Measurements from ENCODE around the gene CSNK1A1L. TPM values are rescaled to one million over a fixed set of nuclear protein-coding genes. Genes with fewer than 3 reads are reported as not detected.

CSNK1A1L gene
- total and polyA plus RNA-seq, 9 donors: not detected

- no peak for DNase-seq
- H3K4me1 ChIP-seq (ENCODE audit: insufficient read depth): no peaks in the 10 kb centered on the region
- H3K9me3 ChIP-seq: no peaks in the 10 kb centered on the region
- intact Hi-C loops (cut with DNase I): no loop called here
- H3K27ac ChIP-seq: no peak overlapping the region
- H3K4me3 ChIP-seq: no peak overlapping the region
- 12 to 17% (median 14%) methylated on average over 1 of the region's 1 CpG for WGBS, 3 donors
- no peak for TF ChIP-seq EP300 (IDR thresholded peaks at IDR 0.05)
- TF ChIP-seq CTCF (IDR thresholded peaks at IDR 0.05): no peak
- TF ChIP-seq POLR2A (IDR thresholded peaks at IDR 0.05): no peak
- no peaks in the 10 kb centered on the region for H3K27me3 ChIP-seq
- H3K36me3 ChIP-seq: no peaks in the 10 kb centered on the region
These were observed 38.4 kb upstream of the CSNK1A1L start for GRCh38 chr13:37143911-37144310.

- no peaks in the 10 kb centered on the region for H3K36me3 ChIP-seq
- DNase-seq: no peak
- intact Hi-C loops (cut with DNase I): no loop called here
- WGBS, 3 donors: 88 to 100% (median 97%) methylated on average over 1 of the region's 1 CpG
- TF ChIP-seq POLR2A (IDR thresholded peaks at IDR 0.05) (no peak), EP300 (IDR thresholded peaks at IDR 0.05) (no peak), CTCF (IDR thresholded peaks at IDR 0.05) (no peak)
- no peaks in the 10 kb centered on the region for H3K9me3 ChIP-seq
- H3K27ac ChIP-seq: no peak overlapping the region
- no peak overlapping the region for H3K4me3 ChIP-seq
- H3K27me3 ChIP-seq: no peaks in the 10 kb centered on the region
- no peaks in the 10 kb centered on the region for H3K4me1 ChIP-seq (ENCODE audit: insufficient read depth)
These were observed 37.4 kb upstream of the CSNK1A1L start for GRCh38 chr13:37142877-37143276.

GRCh38 chr13:37141011-37141410, 35.5 kb upstream of the CSNK1A1L start:
- TF ChIP-seq EP300 (IDR thresholded peaks at IDR 0.05): no peak
- no peak for TF ChIP-seq CTCF (IDR thresholded peaks at IDR 0.05)
- no peak for TF ChIP-seq POLR2A (IDR thresholded peaks at IDR 0.05)
- Histone ChIP-seq H3K27ac (no peak overlapping the region), H3K4me1 (ENCODE audit: insufficient read depth) (no peaks in the 10 kb centered on the region), H3K27me3 (no peaks in the 10 kb centered on the region), H3K9me3 (no peaks in the 10 kb centered on the region), H3K36me3 (no peaks in the 10 kb centered on the region), H3K4me3 (no peak overlapping the region)
- WGBS, 3 donors: 94 to 97% (median 95%) methylated on average over 1 of the region's 1 CpG
- no peak for DNase-seq
- intact Hi-C loops (cut with DNase I): no loop called here

- no peaks in the 10 kb centered on the region for H3K27me3 ChIP-seq
- no peak overlapping the region for H3K4me3 ChIP-seq
- WGBS, 3 donors: 67 to 89% (median 88%) methylated on average over 1 of the region's 1 CpG
- TF ChIP-seq EP300 (IDR thresholded peaks at IDR 0.05): no peak
- TF ChIP-seq POLR2A (IDR thresholded peaks at IDR 0.05): no peak
- no peak for TF ChIP-seq CTCF (IDR thresholded peaks at IDR 0.05)
- intact Hi-C loops (cut with DNase I): no loop called here
- no peak overlapping the region for H3K27ac ChIP-seq
- DNase-seq: no peak
- no peaks in the 10 kb centered on the region for H3K9me3 ChIP-seq
- H3K36me3 ChIP-seq: no peaks in the 10 kb centered on the region
- H3K4me1 ChIP-seq (ENCODE audit: insufficient read depth): no peaks in the 10 kb centered on the region
These were observed 33.9 kb upstream of the CSNK1A1L start for GRCh38 chr13:37139356-37139755.

GRCh38 chr13:37138926-37139325, 33.5 kb upstream of the CSNK1A1L start:
- intact Hi-C loops (cut with DNase I): no loop called here
- H3K27ac ChIP-seq: no peak overlapping the region
- no peak overlapping the region for H3K4me3 ChIP-seq

More at GRCh38 chr13:37138926-37139325, 33.5 kb upstream of the CSNK1A1L start:
- H3K9me3 ChIP-seq: no peaks in the 10 kb centered on the region
- no peaks in the 10 kb centered on the region for H3K27me3 ChIP-seq
- WGBS, 3 donors: 70 to 79% (median 75%) methylated on average over 3 of the region's 3 CpGs
- H3K36me3 ChIP-seq: no peaks in the 10 kb centered on the region
- no peak for DNase-seq
- H3K4me1 ChIP-seq (ENCODE audit: insufficient read depth): no peaks in the 10 kb centered on the region
- TF ChIP-seq CTCF (IDR thresholded peaks at IDR 0.05) (no peak), POLR2A (IDR thresholded peaks at IDR 0.05) (no peak), EP300 (IDR thresholded peaks at IDR 0.05) (no peak)

Data from ovary (tissue), 9 donors.